ENCODE measurements around the gene CALML3.

Gene CALML3

GRCh38 chr10:5563321-5563961 lies 38.7 kb downstream of the CALML3 start:
- no peak for ATAC-seq (replicated peaks; ENCODE audit: extremely low read depth, poor library complexity, severe bottlenecking)
- Mint-ChIP-seq H3K27me3 (peaks cover 39% of the 10 kb centered on the region), H3K36me3 (ENCODE audit: insufficient read depth) (peaks cover 5% of the 10 kb centered on the region), H3K4me3 (peak overlapping the region; percentile 63), H3K4me1 (peaks cover 13% of the 10 kb centered on the region), H3K9me3 (no peaks in the 10 kb centered on the region), H3K27ac (ENCODE audit: low read depth) (no peak overlapping the region)
- DNase-seq (ENCODE audit: low spot score in 2 of 2), result no peak

GRCh38 chr10:5563991-5564536 lies 39.3 kb downstream of the CALML3 start:
- Mint-ChIP-seq H3K4me3 (peak overlapping the region; percentile 63), H3K9me3 (no peaks in the 10 kb centered on the region), H3K27ac (ENCODE audit: low read depth) (peak overlapping the region; percentile 83), H3K36me3 (ENCODE audit: insufficient read depth) (peaks cover 5% of the 10 kb centered on the region), H3K27me3 (peaks cover 39% of the 10 kb centered on the region), H3K4me1 (peaks cover 13% of the 10 kb centered on the region)
- ATAC-seq (replicated peaks; ENCODE audit: extremely low read depth, poor library complexity, severe bottlenecking) (peak; percentile 77), DNase-seq (ENCODE audit: low spot score in 2 of 2) (no peak)

- Mint-ChIP-seq H3K4me3 (peak overlapping the region; percentile 63), H3K27ac (ENCODE audit: low read depth) (peak overlapping the region; percentile 83), H3K27me3 (peaks cover 39% of the 10 kb centered on the region), H3K9me3 (no peaks in the 10 kb centered on the region), H3K36me3 (ENCODE audit: insufficient read depth) (peaks cover 5% of the 10 kb centered on the region), H3K4me1 (peaks cover 13% of the 10 kb centered on the region)
- no peak for DNase-seq (ENCODE audit: low spot score in 2 of 2)
- ATAC-seq (replicated peaks; ENCODE audit: extremely low read depth, poor library complexity, severe bottlenecking), result peak; percentile 61
These were observed 39.9 kb downstream of the CALML3 start for GRCh38 chr10:5564537-5565204.

GRCh38 chr10:5565205-5565545 lies 40.4 kb downstream of the CALML3 start:
- Mint-ChIP-seq H3K27me3 (peaks cover 39% of the 10 kb centered on the region), H3K27ac (ENCODE audit: low read depth) (peak overlapping the region; percentile 83), H3K9me3 (no peaks in the 10 kb centered on the region), H3K36me3 (ENCODE audit: insufficient read depth) (peaks cover 5% of the 10 kb centered on the region), H3K4me1 (peaks cover 13% of the 10 kb centered on the region), H3K4me3 (no peak overlapping the region)
- ATAC-seq (replicated peaks; ENCODE audit: extremely low read depth, poor library complexity, severe bottlenecking), result no peak
- no peak for DNase-seq (ENCODE audit: low spot score in 2 of 2)

- no peak overlapping the region for H3K27ac Mint-ChIP-seq (ENCODE audit: low read depth)
- peaks cover 13% of the 10 kb centered on the region for H3K4me1 Mint-ChIP-seq
- H3K27me3 Mint-ChIP-seq, result peaks cover 39% of the 10 kb centered on the region
- no peaks in the 10 kb centered on the region for H3K9me3 Mint-ChIP-seq
- peaks cover 5% of the 10 kb centered on the region for H3K36me3 Mint-ChIP-seq (ENCODE audit: insufficient read depth)
- ATAC-seq (replicated peaks; ENCODE audit: extremely low read depth, poor library complexity, severe bottlenecking) (no peak), DNase-seq (ENCODE audit: low spot score in 2 of 2) (no peak)
- no peak overlapping the region for H3K4me3 Mint-ChIP-seq
These were observed 41.2 kb downstream of the CALML3 start for GRCh38 chr10:5565671-5566581.

- no peak for ATAC-seq (replicated peaks; ENCODE audit: extremely low read depth, poor library complexity, severe bottlenecking)
- peaks cover 39% of the 10 kb centered on the region for H3K27me3 Mint-ChIP-seq
- H3K4me1 Mint-ChIP-seq, result peaks cover 13% of the 10 kb centered on the region
- no peak overlapping the region for H3K4me3 Mint-ChIP-seq
- H3K9me3 Mint-ChIP-seq, result no peaks in the 10 kb centered on the region
- H3K27ac Mint-ChIP-seq (ENCODE audit: low read depth), result no peak overlapping the region
- peaks cover 5% of the 10 kb centered on the region for H3K36me3 Mint-ChIP-seq (ENCODE audit: insufficient read depth)
- DNase-seq (ENCODE audit: low spot score in 2 of 2), result no peak
These were observed 41.9 kb downstream of the CALML3 start for GRCh38 chr10:5566614-5567013.

GRCh38 chr10:5567477-5567876 lies 42.7 kb downstream of the CALML3 start:
- H3K36me3 Mint-ChIP-seq (ENCODE audit: insufficient read depth), result peaks cover 5% of the 10 kb centered on the region
- peaks cover 13% of the 10 kb centered on the region for H3K4me1 Mint-ChIP-seq
- DNase-seq (ENCODE audit: low spot score in 2 of 2) (no peak), ATAC-seq (replicated peaks; ENCODE audit: extremely low read depth, poor library complexity, severe bottlenecking) (no peak)
- no peak overlapping the region for H3K4me3 Mint-ChIP-seq
- no peaks in the 10 kb centered on the region for H3K9me3 Mint-ChIP-seq
- H3K27me3 Mint-ChIP-seq, result peaks cover 34% of the 10 kb centered on the region
- no peak overlapping the region for H3K27ac Mint-ChIP-seq (ENCODE audit: low read depth)

GRCh38 chr10:5568984-5569383 lies 44.2 kb downstream of the CALML3 start:
- no peak for DNase-seq (ENCODE audit: low spot score in 2 of 2)
- H3K4me1 Mint-ChIP-seq, result peaks cover 13% of the 10 kb centered on the region
- H3K4me3 Mint-ChIP-seq, result no peak overlapping the region
- no peak for ATAC-seq (replicated peaks; ENCODE audit: extremely low read depth, poor library complexity, severe bottlenecking)
- H3K27me3 Mint-ChIP-seq, result peaks cover 26% of the 10 kb centered on the region
- H3K27ac Mint-ChIP-seq (ENCODE audit: low read depth), result no peak overlapping the region
- H3K9me3 Mint-ChIP-seq, result no peaks in the 10 kb centered on the region
- H3K36me3 Mint-ChIP-seq (ENCODE audit: insufficient read depth), result peaks cover 5% of the 10 kb centered on the region

- DNase-seq (ENCODE audit: low spot score in 2 of 2) (no peak), ATAC-seq (replicated peaks; ENCODE audit: extremely low read depth, poor library complexity, severe bottlenecking) (no peak)
- Mint-ChIP-seq H3K36me3 (ENCODE audit: insufficient read depth) (peaks cover 1% of the 10 kb centered on the region), H3K4me3 (no peak overlapping the region), H3K4me1 (peaks cover 7% of the 10 kb centered on the region), H3K9me3 (no peaks in the 10 kb centered on the region), H3K27ac (ENCODE audit: low read depth) (no peak overlapping the region), H3K27me3 (peaks cover 20% of the 10 kb centered on the region)
These were observed 44.8 kb downstream of the CALML3 start for GRCh38 chr10:5569568-5569967.

- DNase-seq (ENCODE audit: low spot score in 2 of 2) (no peak), ATAC-seq (replicated peaks; ENCODE audit: extremely low read depth, poor library complexity, severe bottlenecking) (no peak)
- Mint-ChIP-seq H3K4me1 (peaks cover 2% of the 10 kb centered on the region), H3K27me3 (peaks cover 14% of the 10 kb centered on the region), H3K36me3 (ENCODE audit: insufficient read depth) (no peaks in the 10 kb centered on the region), H3K27ac (ENCODE audit: low read depth) (no peak overlapping the region), H3K9me3 (no peaks in the 10 kb centered on the region), H3K4me3 (no peak overlapping the region)
These were observed 45.4 kb downstream of the CALML3 start for GRCh38 chr10:5570007-5570655.

- H3K4me1 Mint-ChIP-seq, result no peaks in the 10 kb centered on the region
- H3K36me3 Mint-ChIP-seq (ENCODE audit: insufficient read depth), result no peaks in the 10 kb centered on the region
- DNase-seq (ENCODE audit: low spot score in 2 of 2) (no peak), ATAC-seq (replicated peaks; ENCODE audit: extremely low read depth, poor library complexity, severe bottlenecking) (no peak)
- peaks cover 9% of the 10 kb centered on the region for H3K27me3 Mint-ChIP-seq
- no peaks in the 10 kb centered on the region for H3K9me3 Mint-ChIP-seq
- H3K27ac Mint-ChIP-seq (ENCODE audit: low read depth), result no peak overlapping the region
- no peak overlapping the region for H3K4me3 Mint-ChIP-seq
These were observed 46.4 kb downstream of the CALML3 start for GRCh38 chr10:5570979-5571810.

Measured in central memory CD8-positive, alpha-beta T cell (primary cell).